ENCODE measurements around the gene MTX1.

- TF ChIP-seq CTCF (conservative IDR thresholded peaks at IDR 0.05), result no peak
- TF ChIP-seq ZFX (IDR thresholded peaks at IDR 0.05), result no peak
These were observed 29.1 kb upstream of the MTX1 start for GRCh38 chr1:155179112-155180031.

Data from C4-2B (cell line).